Bronchial epithelial cell (primary cell): ENCODE data around the gene NEO1. TPM values are rescaled to one million over a fixed set of nuclear protein-coding genes. Genes with fewer than 3 reads are reported as not detected.

ENCODE experiments used
- DNase-seq: peaks from one replicate; pipeline ENCODE4 v3.0.0-alpha.2; 2010; ENCODE audit warnings: low read depth
- FAIRE-seq: peaks from 2 replicates; lab custom pipeline; 2011; peaks lifted over from hg19 to GRCh38; lab: Jason Lieb, UNC
- H3K27me3 ChIP-seq: 2 replicates; pipeline ENCODE4 v1.5.1; 2011; ENCODE audit warnings: low read length; ENCODE audit not compliant: control insufficient read depth, insufficient read depth
- H3K36me3 ChIP-seq: 2 replicates; pipeline ENCODE4 v1.5.1; 2011; ENCODE audit warnings: low read length; ENCODE audit not compliant: control insufficient read depth, insufficient read depth
- H3K4me3 ChIP-seq: 2 replicates; pipeline ENCODE4 v1.5.1; 2011; ENCODE audit warnings: mild to moderate bottlenecking, low read depth, low read length, control low read depth
- total RNA-seq: library from RNA; depleted of rRNA; stranded (reverse); fragments of >200 nt; gene quantifications from 2 replicates; pipeline ENCODE4 v1.2.1, GENCODE V29; 2014
- TF ChIP-seq, protein P1 (sequence below): IDR thresholded peaks from 2 replicates; pipeline ENCODE4 v1.5.1; 2011; ENCODE audit warnings: mild to moderate bottlenecking, moderate library complexity, low read length, control low read depth, inconsistent platforms; ENCODE audit not compliant: insufficient read depth, severe bottlenecking

Gene NEO1
- total RNA-seq, 1 donor from 2014 or later = 10.5 TPM

DNA sequence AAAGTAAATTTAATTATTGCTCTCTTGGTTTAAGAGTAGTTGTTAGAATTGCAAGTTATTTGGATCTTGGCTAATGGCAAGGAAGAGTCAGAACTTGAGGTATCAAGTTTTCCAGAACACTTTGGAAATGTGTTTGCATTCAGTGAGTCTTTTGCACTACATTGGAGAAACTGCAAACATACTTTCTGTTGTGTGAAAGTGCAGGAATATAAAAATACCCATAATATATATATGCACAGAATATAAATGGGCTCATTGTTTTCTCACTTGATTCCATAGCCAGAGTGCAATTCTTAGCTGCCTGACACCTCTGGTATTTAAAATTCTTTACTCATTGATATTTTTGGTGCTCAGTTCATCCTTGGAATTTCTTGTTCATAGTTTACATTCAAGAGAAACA is 223.6 kb downstream of the NEO1 start:
- FAIRE-seq = no peak
- TF ChIP-seq, protein P1, sequence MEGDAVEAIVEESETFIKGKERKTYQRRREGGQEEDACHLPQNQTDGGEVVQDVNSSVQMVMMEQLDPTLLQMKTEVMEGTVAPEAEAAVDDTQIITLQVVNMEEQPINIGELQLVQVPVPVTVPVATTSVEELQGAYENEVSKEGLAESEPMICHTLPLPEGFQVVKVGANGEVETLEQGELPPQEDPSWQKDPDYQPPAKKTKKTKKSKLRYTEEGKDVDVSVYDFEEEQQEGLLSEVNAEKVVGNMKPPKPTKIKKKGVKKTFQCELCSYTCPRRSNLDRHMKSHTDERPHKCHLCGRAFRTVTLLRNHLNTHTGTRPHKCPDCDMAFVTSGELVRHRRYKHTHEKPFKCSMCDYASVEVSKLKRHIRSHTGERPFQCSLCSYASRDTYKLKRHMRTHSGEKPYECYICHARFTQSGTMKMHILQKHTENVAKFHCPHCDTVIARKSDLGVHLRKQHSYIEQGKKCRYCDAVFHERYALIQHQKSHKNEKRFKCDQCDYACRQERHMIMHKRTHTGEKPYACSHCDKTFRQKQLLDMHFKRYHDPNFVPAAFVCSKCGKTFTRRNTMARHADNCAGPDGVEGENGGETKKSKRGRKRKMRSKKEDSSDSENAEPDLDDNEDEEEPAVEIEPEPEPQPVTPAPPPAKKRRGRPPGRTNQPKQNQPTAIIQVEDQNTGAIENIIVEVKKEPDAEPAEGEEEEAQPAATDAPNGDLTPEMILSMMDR = no peak
- DNase-seq = no peak
- Histone ChIP-seq H3K27me3 (no peaks in the 10 kb centered on the region), H3K4me3 (no peak overlapping the region), H3K36me3 (no peaks in the 10 kb centered on the region)

DNA sequence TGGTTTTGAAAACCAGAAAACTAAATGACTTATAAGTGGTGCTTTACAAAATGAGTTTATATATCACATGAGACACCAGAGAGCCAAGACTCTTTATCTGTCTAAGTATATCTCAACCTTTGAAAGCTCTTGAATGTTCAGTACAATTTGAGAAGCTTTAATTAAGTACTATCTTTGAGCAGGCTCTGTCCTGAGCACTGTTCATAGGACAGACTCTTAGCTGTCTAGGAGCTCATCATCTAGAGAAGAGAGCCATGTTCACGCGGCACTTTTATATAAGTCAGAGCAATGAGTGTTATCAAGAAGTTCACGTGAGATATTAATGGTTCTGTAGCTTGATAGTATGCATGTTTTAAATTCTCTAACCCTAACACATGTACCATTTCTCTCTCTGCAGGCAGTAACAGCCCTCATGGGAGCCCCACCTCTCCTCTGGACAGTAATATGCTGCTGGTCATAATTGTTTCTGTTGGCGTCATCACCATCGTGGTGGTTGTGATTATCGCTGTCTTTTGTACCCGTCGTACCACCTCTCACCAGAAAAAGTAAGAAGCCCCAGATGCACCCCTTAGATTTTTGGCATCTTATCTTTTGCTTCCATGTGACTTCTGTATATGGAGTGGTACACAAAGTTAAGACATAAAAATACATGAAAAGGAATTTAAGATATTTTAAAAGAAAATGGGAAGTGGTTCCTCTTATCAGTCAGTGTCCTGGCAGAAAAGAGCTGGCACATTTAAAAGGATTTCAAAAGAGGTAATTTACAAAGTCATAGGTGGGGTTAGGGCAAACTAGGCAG is 230.5 kb downstream of the NEO1 start:
- Histone ChIP-seq H3K36me3 (no peaks in the 10 kb centered on the region), H3K4me3 (no peak overlapping the region), H3K27me3 (no peaks in the 10 kb centered on the region)
- FAIRE-seq (no peak), DNase-seq (no peak)
- TF ChIP-seq, protein P1 = no peak

DNA sequence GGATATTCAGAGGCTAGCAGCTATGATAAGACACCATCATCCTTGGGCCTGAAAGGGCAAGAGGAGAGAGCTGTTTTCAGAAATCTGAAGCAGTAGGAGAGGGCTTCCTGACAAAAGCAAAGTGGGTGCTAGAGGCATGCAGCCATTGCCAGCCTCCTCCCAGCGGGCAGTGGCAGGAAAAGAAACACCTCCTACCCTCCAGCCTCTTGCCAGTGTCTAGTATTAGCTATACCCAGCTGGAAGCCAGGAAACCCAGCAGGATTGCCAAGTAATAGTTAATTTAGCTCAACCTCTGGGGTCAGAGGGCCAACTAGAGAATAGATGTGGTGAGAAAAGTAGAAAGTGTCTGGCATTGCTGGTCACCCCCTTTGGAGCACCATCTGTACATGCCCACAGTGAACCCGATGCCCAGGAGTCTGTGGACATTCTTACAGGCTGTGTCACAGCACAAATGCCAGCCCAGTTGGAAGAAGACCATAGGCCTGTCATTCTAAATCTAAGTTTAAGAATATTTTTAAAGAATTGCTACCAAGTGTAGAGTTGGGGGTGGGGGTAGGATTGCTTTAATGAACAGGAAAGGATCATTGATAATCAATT is 231.2 kb downstream of the NEO1 start:
- Histone ChIP-seq H3K27me3 (no peaks in the 10 kb centered on the region), H3K36me3 (no peaks in the 10 kb centered on the region), H3K4me3 (no peak overlapping the region)
- FAIRE-seq (no peak), DNase-seq (no peak)
- TF ChIP-seq, protein P1 = no peak

DNA sequence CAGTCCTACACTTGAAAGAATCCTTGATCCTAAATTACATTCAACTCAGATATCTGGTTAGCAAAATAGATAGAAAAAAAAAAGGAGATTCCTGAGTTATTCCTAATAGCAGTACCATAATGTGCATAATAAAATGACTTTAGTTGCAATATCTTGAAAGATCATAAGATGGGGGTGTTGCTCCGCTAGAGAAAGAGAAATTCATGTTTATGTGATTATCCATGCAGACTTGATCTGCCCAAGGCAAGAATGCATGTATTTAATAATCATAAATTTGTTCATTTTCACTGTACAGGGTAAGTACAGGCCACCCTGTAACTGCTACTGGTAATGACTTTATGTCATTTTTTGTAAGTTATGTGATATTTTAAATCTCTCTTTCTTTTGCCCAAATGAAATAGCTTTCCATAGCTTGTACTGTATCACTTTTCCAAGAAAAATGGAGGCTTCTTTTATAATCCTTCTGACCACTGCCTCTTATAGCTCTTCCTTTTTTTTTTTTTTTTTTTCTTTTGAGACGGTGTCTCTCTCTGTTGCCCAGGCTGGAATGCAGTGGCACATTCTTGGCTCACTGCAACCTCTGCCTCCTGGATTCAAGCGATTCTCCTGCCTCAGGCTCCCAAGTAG is 231.9 kb downstream of the NEO1 start:
- no peak overlapping the region for H3K4me3 ChIP-seq
- DNase-seq (no peak), FAIRE-seq (no peak)
- H3K36me3 ChIP-seq = no peaks in the 10 kb centered on the region
- TF ChIP-seq, protein P1 = no peak
- no peaks in the 10 kb centered on the region for H3K27me3 ChIP-seq

DNA sequence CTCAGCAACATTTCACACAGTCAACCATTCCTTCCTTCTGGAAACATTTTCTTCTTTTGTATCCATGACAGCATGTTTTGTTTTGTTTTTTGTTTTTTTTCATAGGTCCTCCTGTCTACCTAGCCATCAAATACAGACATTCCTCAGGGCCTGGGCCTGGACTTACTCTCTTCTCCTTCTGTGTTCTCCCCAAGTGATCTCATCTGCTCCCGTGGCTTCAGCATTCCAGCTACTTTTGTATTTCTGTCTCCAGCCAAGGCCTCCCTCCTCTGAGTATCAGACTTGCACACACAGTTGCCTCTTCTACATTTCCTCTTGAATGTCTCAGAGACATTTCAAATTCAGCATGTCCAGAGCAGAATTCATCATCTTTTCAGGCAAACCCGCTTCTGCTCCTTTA is 234.0 kb downstream of the NEO1 start:
- FAIRE-seq = no peak
- H3K4me3 ChIP-seq = no peak overlapping the region
- TF ChIP-seq, protein P1 = no peak
- H3K36me3 ChIP-seq = no peaks in the 10 kb centered on the region
- no peak for DNase-seq
- no peaks in the 10 kb centered on the region for H3K27me3 ChIP-seq
